Measurements from ENCODE around the gene CDKL2.

DNA sequence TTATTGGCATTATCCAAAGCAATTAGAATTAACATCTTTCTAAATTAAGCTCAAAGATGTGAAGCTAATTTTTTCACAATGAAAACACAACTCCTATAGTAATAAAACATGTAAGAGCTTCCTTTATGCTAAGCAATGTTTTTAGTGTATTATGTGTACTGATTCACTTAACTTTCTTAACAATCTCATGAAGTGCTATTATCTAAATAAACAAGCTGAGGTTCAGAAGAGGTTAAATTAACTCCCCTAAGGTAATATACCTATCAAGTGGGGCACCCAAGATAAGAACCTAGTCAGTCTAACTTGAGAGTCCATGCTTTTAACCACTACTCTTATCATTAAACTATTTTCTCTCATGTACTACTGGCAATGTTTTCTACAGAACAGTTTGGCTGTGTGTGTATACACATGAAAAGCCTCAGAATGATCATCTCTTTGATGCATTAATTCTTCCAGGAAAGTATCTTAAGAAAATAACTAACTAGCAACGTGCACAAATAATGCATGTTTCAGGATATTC lies 29.2 kb upstream of the CDKL2 start:
- TF ChIP-seq, protein P1, sequence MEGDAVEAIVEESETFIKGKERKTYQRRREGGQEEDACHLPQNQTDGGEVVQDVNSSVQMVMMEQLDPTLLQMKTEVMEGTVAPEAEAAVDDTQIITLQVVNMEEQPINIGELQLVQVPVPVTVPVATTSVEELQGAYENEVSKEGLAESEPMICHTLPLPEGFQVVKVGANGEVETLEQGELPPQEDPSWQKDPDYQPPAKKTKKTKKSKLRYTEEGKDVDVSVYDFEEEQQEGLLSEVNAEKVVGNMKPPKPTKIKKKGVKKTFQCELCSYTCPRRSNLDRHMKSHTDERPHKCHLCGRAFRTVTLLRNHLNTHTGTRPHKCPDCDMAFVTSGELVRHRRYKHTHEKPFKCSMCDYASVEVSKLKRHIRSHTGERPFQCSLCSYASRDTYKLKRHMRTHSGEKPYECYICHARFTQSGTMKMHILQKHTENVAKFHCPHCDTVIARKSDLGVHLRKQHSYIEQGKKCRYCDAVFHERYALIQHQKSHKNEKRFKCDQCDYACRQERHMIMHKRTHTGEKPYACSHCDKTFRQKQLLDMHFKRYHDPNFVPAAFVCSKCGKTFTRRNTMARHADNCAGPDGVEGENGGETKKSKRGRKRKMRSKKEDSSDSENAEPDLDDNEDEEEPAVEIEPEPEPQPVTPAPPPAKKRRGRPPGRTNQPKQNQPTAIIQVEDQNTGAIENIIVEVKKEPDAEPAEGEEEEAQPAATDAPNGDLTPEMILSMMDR (IDR thresholded peaks at IDR 0.05; ENCODE audit: insufficient read depth, low read length, poor library complexity, severe bottlenecking), result no peak
- no peak for TF ChIP-seq EZH2phosphoT487 (conservative IDR thresholded peaks at IDR 0.05; ENCODE audit: low read length)
